GF-D8 (cell line): ENCODE results near the gene SMIM8.

ENCODE experiments used
- DNase-seq: peaks from one replicate; lab custom pipeline; 2025; lab: John Stamatoyannopoulos, UW

SMIM8 gene

GRCh38 chr6:87391334-87391733, 68.9 kb downstream of the SMIM8 start:
- no peak for DNase-seq
